22Rv1 (cell line): ENCODE results near the gene UNC5A.

Source experiments
- H3K27ac ChIP-seq: fragments of 450-650 bp; 2 replicates; pipeline ENCODE4 v1.5.1; 2017
- ZFX ChIP-seq: fragments of 450-650 bp; IDR thresholded peaks from 2 replicates; pipeline ENCODE4 v1.6.1; 2017; ENCODE audit warnings: antibody characterized with exemption, borderline replicate concordance
- TF ChIP-seq, protein P1 (sequence below): fragments of 450-650 bp; IDR thresholded peaks from 2 replicates; pipeline ENCODE4 v1.5.1; 2017; ENCODE audit warnings: mild to moderate bottlenecking

Gene UNC5A

DNA sequence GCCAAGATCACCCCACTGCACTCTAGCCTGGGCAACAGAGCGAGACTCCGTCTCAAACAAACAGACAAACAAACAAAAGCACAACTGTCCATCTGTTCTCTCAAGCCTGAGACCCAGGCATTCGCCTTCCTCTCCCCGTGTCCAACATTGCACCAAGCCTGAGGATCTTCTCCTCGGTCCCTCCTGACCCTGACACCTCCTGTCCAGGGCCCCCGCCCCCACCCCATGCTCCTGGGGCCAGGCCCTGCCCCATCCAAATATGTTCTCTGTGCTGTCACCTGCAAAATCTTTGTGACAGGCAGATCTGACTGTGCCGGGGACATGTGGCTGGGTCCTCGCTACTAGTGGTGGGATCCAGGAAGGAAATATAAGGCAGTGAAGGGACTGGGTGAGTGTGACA is 33.4 kb upstream of the UNC5A start:
- H3K27ac ChIP-seq, result no peak overlapping the region
- no peak for TF ChIP-seq ZFX
- TF ChIP-seq, protein P1, sequence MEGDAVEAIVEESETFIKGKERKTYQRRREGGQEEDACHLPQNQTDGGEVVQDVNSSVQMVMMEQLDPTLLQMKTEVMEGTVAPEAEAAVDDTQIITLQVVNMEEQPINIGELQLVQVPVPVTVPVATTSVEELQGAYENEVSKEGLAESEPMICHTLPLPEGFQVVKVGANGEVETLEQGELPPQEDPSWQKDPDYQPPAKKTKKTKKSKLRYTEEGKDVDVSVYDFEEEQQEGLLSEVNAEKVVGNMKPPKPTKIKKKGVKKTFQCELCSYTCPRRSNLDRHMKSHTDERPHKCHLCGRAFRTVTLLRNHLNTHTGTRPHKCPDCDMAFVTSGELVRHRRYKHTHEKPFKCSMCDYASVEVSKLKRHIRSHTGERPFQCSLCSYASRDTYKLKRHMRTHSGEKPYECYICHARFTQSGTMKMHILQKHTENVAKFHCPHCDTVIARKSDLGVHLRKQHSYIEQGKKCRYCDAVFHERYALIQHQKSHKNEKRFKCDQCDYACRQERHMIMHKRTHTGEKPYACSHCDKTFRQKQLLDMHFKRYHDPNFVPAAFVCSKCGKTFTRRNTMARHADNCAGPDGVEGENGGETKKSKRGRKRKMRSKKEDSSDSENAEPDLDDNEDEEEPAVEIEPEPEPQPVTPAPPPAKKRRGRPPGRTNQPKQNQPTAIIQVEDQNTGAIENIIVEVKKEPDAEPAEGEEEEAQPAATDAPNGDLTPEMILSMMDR, result no peak

DNA sequence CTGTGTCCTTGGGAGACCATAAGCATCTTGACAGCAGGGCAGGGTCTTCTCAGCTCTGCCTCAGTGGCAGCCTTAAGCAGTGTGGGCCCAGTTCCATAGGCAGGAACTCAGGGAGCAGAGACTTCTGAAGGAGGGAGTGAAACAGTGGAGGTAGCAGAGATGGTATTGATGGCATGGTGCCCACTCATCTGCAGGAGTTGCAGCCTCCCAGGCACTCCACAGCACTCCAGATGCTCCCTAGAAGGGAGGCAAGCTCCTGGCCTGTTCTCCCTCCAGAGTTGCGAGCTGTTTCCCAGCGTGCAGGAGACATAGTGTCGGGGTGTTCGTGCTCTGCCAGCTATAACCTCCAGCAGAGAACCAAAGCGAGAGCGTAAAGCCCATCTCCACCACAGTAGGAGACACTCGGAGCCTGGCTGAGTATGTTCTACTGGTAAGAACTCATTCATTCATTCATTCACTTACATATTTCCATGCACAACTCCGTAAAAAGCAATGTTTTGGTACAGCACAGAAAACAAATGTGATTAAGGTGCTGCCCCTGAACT is 31.4 kb upstream of the UNC5A start:
- H3K27ac ChIP-seq, result no peak overlapping the region
- TF ChIP-seq ZFX, result no peak
- TF ChIP-seq, protein P1, result no peak

DNA sequence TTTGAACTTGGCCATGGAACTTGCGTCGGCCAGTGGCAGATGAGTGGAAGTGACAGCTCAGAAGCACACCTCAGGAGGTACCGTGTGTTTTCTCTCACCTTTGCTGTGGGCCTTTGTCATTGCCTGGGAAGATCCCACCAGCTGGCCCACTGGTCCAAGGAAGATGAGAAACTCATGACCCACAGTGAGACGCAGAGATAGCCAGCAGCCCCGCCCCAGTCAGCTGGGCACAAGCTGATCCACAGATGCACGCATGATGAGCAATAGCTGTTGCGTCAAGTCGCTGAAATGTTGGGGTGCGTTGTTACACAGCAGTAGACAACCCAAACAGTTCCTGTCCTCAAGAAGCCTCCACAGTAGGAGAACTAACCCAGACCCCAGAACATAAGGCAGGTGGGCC is 30.8 kb upstream of the UNC5A start:
- no peak for TF ChIP-seq ZFX
- TF ChIP-seq, protein P1, result no peak
- no peak overlapping the region for H3K27ac ChIP-seq

DNA sequence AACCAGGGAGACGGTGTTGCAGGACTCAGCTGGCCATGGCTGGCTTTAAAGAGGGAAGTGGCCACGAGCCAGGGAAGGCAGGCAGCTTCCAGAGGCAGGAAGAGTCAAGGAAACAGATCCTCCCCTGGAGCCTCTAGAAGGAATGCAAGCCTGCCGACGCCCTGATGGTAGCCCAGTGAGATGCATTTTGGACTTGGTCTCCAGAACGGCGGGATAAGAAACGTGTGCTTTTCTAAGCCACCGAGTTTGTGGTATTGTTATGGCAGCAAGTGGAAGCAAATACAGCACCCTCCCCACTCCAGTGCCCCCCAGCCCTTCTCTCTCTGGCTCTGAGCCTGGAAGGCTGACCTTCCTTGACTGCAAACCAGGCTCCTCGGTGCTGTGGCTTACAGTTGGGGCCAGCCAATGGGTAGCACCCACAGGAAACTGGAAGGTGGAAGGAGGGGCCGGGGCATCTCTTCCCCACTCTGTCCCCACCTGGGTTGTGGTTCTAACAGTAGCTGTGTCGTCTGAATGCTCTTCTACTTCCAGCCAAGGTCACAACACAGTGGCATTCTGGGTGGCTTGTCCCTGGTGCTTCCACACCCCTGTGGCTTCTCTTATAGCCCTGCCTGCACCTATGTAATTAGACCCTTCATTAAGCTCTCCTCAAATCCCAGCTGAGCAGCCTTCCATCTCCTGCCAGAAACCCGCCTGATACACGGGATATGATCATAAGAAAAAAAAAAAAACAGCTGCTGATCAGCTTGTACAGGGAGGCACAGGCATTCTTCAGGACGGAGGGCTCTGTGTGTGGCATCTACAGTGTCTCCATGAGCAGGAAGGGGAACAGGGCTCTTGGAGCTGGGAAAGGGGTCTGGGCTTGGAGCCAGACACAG is 29.9 kb upstream of the UNC5A start:
- no peak overlapping the region for H3K27ac ChIP-seq
- TF ChIP-seq, protein P1, result no peak
- no peak for TF ChIP-seq ZFX

DNA sequence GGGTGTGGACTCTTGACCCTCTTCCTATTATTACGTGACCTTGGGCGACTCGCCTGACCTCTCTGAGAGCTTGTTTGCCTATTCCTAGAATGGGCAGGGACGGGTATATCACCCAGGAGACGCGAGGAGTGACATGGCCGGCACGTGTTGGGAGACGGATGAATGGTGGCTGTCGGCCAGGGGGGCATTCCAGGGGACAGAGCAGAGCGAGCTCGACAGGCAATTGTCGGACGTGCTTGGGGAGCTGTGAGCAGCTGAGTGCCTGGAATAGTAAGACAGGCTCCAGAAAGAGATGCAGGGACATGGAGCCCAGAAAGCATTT is 29.3 kb upstream of the UNC5A start:
- no peak for TF ChIP-seq ZFX
- TF ChIP-seq, protein P1, result no peak
- H3K27ac ChIP-seq, result no peak overlapping the region

DNA sequence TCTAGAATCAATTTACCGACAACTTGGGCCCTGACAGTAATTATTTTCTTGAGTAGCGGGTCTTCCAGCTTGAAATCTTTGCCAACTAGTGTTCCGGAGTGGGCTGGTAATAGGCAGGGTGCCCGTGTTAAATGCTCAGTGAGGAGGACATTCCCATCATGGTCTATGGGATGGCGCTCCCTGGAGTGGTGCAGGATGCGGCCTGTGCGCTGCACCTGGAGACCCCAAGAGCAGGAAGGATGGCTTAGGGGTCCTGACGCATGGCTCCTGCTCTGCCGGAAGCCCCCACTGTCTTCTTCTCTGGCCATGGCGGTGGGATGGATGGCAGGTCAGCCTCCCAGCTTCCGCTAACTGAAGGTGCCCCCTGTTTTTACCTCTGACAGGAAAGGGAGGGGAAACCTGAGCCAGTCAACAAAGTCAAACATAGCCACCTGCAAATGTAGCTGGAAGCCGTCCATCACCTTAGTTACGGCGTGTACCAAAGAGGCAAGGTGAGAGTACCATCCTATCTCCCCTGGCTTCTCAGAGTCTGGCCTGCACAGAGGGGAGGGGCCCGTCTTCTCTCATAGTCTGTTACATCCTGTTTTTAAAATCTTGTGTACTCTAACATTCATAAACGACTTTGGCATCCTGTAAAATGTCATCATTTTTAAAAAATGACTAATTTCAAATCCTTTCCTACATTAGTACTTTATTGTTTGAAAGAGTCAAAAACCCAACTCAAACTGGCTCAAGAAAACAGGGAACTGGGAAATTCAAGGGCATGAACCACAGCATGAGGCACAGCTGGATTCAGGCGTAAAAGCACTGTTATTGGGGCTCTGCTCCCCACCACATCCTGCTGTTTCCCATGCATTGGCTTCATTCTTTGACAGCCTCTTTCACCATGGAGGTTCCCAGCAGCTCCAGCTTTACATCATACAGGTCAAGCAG is 28.5 kb upstream of the UNC5A start:
- no peak for TF ChIP-seq ZFX
- TF ChIP-seq, protein P1, result no peak
- no peak overlapping the region for H3K27ac ChIP-seq
